Activated T-cell treated with anti-CD3 and anti-CD28 coated beads, Interleukin-2, amount 50 U/mL, for 1 hour (primary cell): Measurements from ENCODE around the gene CCDC88C.
"Not testable (repeated sequence)": the region's sequence is repeated elsewhere in the genome, so short reads cannot be mapped to it uniquely, and the experiment has no call there.

ENCODE experiments used
- DNase-seq: peaks from one replicate; pipeline ENCODE4 v3.0.0-alpha.2; 2020

The CCDC88C gene

DNA sequence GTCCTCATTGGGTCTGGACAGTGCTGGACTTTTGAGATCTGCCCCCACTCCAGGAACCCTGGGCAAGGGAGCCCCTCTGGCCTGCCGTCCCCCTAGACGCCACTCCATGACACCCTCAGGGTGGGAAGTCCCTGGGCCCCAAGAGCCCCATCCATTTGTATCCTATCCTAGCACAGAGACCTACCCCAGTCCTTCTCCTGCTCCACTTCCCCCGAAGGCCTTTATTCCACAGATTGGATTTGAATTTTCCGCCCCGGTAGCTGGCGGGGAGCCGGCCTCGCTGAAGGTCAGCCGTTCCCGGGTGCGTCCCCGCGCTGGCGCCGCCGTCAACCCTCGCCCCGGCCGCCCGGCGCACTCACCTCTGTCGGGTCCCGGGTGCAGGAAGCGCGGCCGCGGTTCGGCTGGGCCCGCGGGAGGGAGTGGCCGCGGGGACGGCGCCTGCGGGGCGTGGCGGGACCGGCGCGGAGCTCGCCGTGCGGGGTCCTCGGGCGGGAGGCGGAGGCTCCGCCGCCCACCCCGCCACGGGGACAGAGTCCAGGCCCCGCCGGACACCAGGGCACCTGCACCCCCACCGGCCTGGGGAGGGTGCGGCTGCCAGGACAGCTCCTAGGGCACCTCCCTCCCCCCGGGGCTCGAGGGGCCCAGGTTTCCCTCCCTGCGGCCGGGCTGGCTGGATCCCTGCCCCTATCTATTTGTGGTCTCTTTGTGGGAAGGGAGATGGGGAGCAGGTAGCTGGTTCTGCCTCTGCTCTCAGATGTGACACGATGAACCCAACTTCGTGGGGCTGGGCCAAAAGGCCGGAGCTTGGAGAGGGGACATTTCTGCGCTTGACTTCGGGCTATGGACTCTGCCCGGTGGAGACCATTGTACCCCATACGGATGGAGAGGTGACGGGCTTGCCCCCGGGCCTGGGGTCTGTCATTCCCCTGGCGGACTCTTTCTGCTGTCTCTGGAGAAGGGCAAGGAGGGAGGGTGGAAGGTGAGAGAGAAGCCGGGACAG lies 153.2 kb downstream of the CCDC88C start:
- peak; percentile 46 for DNase-seq

DNA sequence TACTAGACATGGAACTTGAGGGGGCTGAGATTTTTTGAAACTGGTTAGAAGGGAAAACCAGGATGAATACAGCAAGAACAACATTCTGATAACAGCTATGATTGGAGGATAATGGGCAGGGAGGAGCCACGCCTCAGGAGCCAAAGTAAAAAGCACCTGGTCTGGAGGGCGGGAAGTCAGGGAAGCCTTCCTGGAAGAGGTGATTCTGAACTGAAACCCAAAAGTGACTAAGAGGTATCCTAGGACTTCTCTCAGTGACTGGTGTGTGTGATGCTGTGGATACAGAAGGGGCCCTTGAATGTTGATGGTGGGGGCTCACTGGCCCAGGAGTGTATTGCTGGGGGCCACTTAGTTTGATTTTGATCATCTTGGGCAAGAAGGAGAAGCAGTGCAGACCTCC lies 154.3 kb downstream of the CCDC88C start:
- no peak for DNase-seq

DNA sequence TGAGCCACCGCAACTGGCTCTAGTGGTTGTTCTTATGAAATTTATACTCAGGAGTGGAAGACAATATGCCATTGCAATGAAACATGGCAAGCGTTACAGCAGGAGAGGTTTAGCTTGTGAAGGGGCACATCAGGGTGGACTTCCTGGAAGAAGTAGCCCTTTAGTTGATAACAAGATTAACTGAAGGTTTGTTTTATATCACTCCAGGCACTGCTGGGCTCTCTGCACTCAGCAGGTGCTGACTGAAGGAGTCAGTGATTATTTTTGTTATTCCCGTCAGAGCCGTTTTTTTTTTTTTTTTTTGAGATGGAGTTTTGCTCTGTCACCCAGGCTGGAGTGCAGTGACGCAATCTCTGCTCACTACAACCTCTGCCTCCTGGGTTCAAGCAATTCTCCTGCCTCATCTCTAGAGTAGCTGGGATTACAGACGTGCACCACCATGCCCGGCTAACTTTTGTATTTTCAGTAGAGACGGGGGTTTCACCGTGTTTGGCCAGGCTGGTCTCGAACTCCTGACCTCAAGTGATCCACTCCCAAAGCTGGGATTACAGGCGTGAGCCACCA lies 155.6 kb downstream of the CCDC88C start:
- no peak for DNase-seq

DNA sequence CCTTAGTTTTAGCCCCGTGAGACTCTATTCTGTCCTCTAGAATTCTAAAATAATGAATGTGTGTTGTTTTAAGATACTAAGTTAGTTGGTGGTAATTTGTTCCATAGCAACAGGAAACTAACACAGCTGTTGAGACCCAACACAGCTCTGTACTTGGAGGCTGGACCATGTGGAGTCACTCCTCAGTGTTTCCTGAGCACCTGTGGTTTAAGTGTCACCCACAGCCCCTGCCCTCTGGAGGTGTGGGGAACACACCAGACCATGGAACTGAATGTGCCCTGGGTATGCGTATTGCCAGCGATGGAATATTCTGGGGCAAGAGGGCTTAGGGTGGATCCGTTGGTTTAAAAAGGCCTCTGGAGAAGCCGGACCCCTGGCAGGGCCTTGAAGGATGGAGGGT lies 156.5 kb downstream of the CCDC88C start:
- DNase-seq, result peak; percentile 42

DNA sequence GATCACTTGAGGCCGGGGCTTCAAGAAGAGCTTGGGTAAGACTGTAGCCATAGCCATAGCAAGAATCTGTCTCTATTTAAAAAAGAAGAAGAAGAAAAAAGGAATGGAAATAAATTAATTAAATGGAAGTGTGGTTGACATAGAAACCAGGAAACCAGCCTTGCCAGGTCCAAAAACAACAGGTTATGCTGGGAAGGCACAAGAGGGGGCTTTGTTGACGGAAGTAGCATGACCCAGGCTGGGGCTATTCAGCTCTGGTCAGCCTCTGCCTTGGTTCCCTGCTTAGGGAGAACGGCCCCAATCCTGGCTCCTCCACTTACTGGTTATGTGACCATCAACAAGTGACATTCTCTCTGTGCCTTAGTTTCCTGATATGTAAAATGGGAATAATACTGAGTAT lies 158.7 kb downstream of the CCDC88C start:
- no peak for DNase-seq

DNA sequence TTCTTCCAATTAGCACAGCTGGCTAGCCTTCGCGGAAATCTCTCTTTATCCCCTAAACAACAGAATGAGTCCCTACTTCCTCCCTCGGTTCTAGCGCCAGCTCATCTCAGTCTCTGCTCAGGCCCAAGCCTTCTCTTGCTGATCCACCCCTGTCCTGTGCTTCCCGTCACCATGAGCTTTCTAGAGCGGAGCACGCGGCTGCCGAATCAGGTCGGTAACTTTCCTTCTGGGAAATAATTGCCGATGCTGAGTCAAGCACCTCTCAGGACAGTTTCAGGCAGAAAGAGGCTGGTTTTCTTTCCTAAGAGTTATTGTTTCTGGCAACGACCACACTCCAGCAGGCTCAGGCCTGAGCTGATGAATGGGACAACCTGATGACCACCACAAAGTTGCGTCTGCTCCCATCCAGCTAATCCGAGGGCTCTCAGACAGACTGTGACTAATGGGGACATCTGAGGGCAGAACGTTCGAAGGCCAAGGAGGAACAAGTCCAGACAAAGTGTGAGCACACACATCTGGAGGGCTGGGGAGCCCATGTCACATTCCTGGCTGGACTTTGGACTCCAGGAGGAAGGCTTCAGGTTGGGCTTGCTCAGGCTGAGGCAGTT lies 159.5 kb downstream of the CCDC88C start:
- no peak for DNase-seq

DNA sequence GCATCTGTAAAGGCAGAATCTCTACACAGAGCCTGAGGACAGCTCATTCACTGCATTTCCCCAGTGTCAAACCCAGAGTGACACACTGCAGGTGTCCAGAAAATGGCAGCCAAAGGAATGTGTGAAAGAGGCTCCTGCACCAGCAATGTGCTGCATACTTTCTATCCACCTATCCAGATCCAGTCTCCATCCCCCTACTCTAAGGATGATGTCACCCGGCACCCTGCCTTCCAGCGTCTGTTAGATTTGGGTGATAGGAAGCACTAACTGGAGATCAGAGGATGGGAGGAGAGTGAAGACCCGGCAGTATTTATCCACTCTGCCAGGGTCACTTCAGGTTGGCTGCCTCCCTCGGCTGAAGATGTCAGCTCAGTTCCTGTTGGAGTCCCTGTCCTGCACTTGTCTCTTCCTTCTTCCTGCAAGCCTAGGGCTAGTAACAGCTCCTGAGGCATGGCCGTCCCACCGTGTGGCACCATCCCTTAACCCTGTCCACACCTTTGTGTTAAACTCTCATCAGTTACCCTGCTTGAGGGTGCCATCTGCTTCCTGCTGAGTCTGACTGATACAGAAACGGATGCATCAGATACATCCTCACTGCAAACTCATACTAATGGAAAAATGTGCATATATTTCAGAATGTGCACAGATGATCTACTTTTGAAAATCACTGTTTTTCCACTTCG lies 160.2 kb downstream of the CCDC88C start:
- DNase-seq, result no peak

DNA sequence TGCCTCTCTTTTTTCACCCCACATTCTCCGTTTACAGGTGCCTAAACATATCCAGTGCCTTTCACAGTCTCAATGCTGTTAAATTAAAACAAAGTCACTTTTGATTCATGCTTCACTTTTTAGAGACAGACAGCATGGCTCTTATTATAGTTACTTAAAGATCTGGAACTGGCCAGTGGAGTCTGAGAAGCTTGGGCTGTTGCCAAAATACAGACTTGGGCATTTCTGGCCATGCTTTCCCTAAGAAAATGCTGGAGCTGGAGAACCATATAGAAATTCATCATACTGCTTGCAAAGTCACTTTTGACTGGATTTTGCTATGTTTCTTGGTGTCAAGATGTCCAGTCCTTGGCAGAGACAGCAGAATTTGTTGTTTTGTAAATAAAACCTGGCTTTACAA lies 161.0 kb downstream of the CCDC88C start:
- DNase-seq, result no peak

DNA sequence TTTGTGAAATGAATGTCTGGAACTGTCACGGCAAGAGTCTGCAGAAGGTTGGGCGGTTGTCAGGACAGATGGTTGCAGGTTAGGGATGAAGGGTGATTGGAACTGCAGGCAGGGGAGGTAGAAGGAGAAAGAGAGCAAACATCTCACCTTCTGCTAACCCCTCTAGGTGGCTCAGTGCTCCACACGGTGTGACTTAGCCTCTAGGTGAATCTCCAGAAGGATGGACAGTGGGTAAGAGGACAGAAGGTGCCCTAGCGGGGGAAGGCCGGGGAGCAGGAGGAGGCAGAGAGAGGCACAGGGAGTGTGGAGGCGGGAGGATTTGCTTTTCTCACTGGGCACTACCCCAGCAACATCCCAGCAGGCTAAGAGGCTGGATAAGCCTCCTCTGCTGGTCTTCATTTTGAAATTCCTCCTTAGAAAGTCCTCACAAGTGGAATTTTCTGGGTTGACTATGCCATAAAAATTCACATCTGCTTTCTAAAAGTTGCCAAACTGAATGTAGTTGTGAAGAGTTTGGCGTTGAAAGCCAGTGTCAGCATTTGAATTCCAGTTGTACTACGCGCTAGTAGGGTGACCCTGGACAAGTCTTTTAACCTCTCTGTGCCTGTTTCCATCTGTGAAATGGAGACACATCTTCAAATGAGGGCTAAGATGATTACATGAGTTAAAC lies 162.5 kb downstream of the CCDC88C start:
- DNase-seq, result no peak

DNA sequence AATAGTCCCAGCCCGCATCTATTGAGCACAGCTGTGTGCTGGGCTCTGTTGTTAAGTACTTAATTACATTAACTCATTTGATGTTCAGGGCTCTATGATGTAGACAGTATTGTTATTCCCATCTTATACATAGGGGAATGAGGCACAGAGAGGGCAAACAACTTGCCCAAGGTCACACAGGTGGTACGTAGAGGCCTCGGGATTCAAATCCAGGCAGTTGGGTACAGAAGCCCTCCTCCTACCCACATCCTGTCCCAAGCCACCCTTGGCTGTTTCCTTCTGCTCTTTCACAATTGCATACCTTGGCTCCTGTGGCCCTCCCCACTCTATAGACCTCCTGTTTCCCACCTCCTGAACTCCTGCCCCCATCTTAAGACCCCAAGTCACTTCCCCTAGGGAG lies 163.2 kb downstream of the CCDC88C start:
- no peak for DNase-seq

DNA sequence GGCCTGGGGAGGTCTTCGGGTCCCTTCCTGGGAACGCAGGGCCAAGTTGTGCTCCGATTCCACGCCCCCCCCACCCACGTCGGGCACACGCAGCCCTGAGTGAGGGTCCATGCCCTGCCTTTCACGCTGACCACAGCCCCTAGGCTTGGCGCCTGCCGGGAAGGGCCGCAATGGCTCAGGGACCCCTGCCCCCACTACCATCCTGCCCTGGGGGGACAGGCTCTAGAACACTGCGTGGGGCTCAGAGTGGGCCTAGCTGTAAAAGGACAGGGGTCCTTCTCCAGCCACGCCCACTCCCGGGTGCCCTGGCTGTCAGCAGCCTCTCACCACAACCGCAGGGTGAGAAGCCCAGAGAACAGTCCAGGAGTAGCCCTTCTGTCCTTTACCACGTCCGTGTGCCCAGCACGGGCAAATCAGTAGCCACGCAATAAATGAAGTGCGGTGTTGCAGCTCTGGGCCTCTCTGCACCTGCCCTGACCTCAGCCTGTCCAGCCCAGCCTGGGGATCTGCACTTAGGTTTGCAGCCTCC lies 163.8 kb downstream of the CCDC88C start:
- DNase-seq, result no peak

DNA sequence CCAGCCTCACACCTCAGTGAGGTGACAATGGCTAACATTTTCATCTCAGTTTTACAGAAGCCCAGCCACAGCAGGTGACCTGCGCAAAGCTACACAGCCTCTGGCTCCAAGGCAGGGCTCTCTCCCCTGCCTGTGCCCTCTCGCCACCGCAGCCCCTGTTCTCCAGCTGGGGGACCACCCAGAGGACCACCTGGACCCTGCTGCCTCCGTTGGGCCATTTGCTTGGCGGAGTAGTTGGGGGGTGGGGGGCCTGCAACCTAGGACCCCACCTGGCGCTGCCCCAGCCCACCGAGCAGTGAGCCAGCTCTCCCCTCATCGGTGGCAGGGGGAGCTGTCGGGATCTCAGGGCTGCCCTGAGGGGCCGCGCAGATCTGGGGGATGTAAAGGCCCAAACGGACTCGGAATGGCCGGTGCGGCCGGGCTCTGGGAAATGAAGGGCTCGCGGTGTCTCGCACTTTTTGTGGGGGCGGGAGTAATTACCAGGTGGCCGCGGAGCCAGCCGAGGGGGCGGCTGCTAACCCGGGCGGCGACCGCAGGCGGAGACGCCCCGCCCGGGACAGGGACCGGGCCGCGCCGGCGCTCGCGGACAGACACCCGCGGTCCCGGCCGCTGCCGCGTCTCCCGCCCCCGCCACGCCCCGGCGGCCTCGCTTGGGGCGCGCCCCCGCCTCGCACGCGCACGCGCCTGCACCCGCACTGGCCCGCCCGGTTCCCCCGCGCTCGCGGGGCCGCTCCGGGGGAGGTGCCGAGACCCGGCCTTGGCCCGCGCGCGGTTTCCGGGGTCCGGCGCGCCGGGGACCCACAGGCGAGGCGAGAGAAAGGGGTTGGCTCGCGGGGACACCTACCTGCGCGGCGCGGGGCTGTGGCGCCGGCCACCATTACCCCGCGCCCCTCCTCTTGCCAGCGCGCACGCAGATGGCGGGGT lies 164.5 kb downstream of the CCDC88C start:
- DNase-seq, result peak; percentile 74

DNA sequence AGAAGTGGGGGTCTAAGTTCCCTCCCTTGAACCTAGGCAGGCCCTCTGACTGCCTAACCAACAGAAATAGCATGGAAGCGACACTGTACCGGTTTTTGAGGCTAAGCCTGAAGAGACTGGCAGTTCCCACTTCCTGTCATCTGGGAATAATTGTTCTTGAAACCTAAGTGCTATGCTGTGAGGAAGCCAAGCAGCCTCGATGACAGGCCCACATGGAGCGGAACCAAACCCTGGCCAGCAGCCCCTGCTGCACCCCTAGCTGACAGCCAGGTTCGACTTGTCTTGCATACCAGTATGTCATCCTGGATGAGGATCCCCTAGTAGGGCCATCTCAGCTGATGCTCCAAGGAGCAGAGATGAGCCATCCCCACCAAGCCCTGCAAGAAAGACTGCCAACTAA lies 166.7 kb downstream of the CCDC88C start:
- DNase-seq, result no peak

DNA sequence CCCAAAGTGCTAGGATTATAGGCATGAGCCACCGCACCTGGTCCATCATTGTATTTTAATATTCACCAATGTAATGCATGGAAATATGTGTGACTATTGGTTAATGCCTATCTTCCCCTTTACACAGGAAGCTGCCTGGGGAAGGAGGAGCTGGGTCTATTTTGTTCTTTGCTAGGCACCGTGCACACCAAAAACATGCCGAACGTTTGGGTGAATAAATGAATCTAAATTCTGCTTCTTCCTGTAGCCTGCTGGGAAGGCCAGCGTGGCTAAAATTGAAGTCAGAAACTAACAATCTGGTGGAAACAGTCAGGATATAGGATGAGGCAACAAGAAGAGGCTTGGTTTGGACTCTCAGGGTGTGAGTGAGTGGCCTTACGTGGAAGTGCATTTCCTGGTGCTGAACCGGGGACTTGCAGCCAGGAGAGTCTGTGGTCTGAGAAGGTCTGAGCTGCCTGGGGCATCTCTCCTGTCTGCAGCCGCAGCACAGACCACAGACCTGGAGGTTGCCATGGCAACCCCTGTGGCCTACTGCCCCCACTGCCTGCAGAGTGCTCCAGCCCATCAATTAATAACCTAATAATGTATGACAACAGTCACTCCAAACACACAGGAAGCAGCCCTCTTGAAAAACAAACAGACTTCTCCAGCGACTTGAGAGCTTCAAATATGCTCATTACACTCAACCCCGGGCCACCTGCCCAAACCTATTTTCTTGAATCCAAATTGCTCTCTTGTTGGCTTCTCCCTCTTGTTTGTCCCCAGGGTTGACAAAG lies 167.6 kb downstream of the CCDC88C start:
- peak; percentile 50 for DNase-seq

DNA sequence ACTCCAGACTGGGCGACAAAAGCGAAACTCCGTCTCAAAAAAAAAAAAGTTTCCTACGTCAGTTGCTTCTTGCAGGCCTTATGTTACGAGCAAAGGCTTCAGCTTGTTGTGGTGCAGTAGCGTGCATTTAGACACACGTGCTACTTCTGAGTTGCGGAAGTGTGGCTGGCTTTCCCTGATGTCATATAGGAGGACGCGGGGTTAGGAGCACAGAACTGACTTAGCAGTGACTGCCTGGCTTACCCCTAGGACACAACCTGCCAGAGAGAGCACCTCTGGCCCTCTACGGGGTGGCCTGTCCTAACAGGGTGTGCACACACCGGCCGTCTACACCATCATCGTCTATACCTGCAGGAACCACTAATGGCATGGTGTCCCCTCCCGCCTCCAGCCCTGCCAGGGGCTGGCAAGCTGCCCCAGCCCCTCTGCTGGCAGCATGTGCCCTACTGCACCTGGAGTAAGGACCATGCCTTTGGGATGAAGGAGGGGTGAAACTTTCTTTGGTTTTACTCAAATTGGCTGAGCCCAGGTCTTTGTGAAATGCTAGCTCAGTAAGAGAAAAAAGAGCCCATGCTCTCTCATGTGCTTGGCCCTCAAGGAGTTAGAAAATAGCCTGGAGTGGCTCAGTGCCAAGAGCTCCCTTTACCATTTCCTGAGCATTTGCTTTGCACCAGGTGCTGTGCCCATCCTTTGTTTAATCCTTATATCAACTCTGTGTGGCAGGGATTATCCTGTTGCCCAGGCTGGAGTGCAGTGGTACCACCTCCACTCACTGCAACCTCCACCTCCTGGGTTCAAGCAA lies 171.4 kb downstream of the CCDC88C start:
- peak; percentile 67 for DNase-seq

DNA sequence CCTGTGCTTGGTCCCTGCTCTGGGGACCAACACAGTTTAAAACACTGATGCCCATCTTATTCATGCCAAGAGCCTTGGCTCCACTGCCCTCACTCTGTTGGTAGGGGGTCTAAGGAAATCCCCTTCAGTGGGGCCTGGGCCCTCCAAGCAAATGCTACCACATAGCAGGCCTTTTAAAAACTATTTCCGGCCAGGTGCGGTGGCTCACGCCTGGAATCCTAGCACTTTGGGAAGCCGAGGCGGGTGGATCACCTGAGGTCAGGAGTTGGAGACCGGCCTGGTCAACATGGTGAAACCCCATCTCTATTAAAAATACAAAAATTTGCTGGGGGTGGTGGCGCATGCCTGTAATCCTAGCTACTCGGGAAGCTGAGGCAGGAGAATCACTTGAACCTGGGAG lies 172.0 kb downstream of the CCDC88C start:
- DNase-seq, result not testable (repeated sequence)

DNA sequence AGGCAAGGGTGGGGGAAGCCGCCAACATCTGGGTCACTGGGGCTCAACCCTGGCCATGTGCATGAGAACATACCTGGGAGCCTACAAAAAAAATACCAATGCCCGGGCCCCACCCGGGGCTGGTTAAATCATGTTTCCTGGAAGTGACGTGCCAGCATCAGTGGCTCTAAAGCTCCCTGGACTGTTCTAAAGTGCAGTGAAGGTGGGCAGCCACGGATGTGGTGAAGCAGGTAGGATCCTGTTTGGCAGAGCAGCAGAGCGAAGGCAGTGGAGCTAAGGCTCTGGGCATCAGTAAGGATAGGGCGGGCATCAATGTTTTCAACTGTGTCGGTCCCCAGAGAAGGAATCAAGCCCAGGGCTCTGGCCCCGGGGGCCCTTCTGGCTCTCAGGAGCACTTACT lies 172.6 kb downstream of the CCDC88C start:
- DNase-seq, result peak; percentile 66

DNA sequence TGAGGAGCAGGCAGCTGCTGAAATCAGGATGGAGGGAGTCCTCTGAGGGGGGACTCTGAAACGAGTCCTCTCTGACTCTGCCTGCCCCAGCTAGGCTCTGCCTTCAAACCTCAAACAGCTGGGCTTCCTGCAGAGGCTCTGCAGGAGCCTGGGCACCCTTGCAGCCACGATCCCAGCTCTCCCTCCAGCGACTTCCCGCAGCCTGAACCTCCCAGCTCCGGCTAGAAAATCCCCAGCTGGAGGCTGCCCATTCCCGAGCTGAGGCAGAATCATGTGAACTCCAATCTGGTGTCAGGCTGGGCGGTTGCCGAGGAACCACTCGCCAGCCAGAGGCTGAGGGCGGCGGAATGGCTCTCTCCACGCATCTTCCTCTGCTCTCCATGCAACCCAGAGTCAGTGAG lies 173.1 kb downstream of the CCDC88C start, which contains the start of gene GPR68:
Gene GPR68, minus strand, starts transcription at position 204 of the 401 bp plus-strand sequence. CDS start 9,654 bp downstream, outside the sequence.
- peak; percentile 42 for DNase-seq

DNA sequence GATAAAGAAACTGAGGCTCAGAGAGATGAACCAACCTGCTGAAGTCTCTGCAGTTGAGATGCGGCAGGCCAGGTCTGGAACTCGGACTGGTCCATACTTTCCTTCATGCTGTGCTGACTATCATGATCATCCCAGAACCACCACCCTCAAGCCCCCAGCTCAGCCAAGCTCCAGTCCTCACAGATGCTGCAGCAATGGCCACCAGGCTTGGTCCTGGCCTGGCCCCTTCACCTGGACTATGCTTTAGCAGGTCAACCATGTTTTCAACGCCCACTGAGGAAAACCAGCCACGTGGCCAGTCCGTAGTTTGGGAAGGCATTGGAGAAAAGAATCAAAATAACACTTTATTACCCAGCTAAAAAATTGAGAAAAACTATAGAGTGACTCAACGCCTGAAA lies 174.5 kb downstream of the CCDC88C start:
- peak; percentile 31 for DNase-seq
